ENCODE measurements around the gene GNPTAB.

- TF ChIP-seq GATA3 (IDR thresholded peaks at IDR 0.05; ENCODE audit: low read depth, low read length) = no peak
- TF ChIP-seq GATA2 (IDR thresholded peaks at IDR 0.05; ENCODE audit: low read depth, low read length) = no peak
These were observed 50.2 kb downstream of the GNPTAB start for GRCh38 chr12:101780599-101780998.
